GM18505 (cell line): ENCODE data around the gene TBX18.

Source experiments
- ATAC-seq: cut with Tn5 transposase; IDR thresholded peaks from one replicate; pipeline ENCODE4 v1.9.1; 2021; ENCODE audit not compliant: unreplicated experiment
- POLR2A ChIP-seq: IDR thresholded peaks from 4 replicates; pipeline ENCODE4 v1.6.1; 2011; ENCODE audit warnings: borderline replicate concordance; ENCODE audit not compliant: insufficient read depth, insufficient read length; ENCODE audit errors: extremely low read depth

The TBX18 gene

DNA sequence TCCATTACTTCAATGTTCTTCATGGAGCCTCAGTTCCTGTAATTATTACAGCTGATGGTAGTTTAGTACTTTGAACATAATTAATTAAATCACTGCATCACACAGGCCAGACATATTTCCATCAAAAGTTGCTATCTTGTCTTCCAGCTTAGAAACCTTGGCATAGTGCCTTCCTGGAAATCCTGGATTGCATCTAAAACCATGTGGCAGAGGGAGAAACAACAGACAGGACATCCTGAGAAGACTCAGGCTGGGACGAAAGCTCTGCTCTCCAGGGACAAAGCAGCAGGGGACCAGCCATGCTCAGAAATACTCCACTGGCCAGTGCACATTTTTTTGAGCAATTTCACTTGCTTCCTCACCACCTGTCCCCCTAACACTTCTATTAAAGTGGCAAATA, 55.3 kb downstream of the TBX18 start:
- no peak for ATAC-seq
- no peak for TF ChIP-seq POLR2A

DNA sequence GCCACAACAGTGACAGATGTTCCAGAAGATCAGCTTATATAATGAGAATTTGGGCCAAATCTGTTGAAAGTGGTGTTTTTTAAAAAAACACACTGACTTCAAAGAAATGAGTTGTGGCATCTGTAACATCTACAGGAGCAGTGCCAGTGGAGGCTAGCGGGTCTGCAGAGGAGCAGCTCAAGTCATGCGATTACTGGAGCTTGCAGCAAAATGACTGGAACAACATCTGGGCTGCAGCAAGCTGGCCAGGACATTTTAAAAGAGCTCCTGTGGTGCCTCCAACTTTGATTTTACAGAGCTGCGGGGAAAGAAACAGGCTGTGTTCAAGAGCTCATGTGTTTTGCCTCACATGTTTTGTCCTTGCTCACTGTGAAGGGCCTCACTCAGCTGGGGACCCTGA, 57.2 kb downstream of the TBX18 start:
- no peak for TF ChIP-seq POLR2A
- no peak for ATAC-seq

DNA sequence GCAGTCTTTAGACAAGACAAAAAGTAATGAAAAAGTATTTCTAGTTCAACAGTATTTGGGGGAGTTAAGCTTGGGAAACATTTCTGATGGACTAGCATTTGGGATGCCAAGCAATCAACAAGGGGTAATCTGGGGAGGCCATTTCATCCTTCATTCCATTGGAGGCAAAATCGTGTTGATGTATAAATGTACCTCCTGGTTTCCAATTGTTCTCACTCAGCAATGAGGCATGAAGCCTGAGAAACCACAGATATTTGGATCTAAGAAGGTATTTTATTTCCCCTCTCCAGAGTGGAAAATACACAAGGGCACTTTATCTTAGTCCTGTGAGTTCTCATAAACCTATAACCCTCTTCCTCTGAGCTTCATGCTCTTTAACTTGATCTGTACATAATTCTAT, 68.2 kb downstream of the TBX18 start:
- ATAC-seq: no peak
- TF ChIP-seq POLR2A: no peak

DNA sequence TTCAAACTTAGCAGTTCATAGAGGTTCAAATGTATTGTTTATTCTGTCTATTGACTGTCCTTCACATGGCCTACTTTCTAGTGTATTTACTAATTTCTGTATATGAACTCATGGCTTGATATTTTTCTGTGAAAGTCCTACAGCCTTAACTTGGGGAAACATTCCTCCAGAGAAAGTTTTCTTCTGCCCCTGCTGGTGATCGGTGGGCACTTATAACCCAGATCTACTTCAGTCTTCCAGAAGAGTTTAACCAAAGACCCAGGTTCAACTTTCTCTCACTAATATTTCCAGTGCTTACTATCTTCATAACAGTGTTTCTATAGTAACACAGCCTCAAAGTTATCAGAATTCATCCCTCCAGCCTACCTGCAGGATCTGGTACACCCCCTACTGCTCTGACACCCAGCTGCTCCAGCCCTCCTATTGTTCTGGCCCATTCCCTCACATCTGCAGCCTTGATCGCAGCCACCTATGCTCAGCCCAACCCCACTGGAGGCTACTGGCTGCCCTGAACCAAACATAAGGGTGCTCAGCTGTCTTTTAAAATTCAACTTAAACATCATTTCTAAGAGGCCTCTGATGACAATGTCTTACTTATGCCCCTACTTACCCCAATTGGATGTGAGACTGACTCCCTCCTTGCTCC, 72.3 kb downstream of the TBX18 start:
- no peak for ATAC-seq
- TF ChIP-seq POLR2A: no peak

DNA sequence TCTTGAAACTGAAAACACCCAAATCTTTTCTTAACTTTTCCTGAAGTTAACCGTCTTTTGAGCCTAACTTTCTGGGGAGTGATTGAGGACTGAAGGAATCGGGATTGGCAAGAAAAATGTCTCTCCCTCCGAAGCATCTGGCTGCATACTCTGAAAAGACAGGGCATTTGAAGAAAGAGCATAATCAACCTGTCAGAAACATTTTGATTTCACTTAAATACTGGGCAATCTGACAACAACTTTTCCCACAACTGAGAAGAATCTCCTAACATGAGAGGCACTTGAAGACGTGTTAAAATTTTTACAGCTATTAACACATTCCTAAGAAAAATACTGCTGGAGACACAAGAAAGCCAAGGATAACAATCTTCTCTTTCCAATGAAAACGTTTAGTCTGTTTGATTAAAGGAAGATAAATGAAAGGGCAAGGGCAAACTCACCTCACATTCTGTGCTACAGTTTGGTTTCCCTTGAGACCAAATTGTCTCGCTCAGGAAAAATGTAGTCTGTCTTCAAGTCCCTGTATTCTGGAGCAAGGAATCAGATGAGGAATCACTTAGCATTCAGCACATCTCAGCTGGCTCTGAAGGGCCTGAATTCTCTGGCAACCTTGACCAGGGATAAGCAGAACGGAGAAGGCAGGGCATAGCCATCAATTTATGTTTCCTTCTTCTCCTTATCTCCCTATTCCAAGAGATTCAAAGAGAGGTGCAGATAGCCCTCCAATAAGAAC, 76.1 kb downstream of the TBX18 start:
- no peak for TF ChIP-seq POLR2A
- ATAC-seq: no peak

DNA sequence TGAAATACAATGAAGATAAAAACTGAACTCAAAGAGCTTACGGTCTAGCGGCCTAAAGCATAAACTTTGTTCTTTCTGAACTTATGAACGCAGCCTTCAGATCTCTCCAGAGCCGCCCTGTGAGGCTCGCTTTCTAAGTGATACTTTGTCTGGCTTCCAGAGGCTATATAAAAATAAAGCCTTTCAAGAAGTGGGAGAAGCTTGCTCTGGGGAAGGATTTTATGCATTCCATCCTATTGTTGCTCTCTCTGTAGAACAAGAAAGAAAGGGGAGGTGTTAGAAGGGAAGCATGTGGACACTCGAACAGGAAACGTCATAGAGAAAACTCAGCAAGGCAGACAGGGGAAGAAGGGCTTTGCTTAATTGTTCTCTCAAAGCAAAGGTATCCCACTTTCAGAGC, 77.0 kb downstream of the TBX18 start:
- TF ChIP-seq POLR2A: no peak
- no peak for ATAC-seq

DNA sequence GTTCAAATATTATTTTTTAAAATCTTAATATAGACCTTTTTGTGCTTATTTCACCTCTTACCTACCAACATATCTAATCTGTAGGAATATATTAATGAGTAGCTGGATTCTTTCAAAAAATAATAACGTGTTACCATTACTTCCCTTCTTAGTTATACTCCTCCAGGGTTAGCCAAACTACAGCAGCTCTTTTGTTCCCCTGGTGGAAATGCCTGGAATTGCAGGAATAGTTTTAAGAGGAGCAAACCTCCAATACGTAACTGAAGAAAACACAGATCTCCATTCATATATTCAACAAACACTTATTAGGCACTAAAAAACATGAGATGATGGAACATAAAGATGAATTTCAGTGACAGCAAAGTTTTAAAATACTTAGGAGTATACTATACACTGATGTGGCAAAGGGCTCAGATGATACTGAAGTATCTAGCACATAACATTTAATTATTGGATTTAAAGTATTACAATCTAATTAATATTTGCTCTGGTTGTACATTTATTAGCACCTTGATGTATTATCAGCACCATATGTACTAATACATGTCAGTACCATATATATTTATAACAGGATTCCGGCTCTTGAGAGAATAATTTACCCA, 78.3 kb downstream of the TBX18 start:
- TF ChIP-seq POLR2A: no peak
- peak; percentile 71 for ATAC-seq

DNA sequence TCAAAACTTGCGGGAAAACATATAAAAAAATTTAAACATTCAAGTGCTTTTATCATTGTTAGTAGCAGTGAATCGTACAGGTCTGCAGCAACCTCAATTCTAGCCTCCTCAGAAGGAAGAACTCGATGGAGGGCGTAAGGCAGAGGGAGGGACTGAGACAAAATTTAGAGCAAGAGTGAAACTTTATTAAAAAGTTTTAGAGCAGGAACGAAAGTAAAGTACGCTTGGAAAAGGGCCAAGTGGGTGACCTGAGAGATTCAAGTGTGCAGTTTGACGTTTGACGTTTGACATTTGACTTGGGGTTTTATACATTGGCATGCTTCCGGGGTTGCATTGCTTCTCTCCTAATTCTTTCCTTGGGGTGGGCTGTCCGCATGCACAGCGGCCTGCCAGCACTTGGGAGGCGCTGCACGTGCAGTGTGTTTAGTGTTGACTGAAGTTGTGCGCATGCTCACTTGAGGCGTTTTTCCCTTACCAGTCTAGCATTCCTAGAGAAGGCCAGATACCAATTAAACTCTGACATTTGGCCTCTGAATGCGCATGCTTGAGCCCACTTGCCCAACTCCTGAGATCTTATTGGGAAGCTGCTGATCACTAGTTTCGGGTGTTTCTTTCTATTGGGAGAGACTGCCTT, 82.6 kb downstream of the TBX18 start:
- ATAC-seq: no peak
- no peak for TF ChIP-seq POLR2A

DNA sequence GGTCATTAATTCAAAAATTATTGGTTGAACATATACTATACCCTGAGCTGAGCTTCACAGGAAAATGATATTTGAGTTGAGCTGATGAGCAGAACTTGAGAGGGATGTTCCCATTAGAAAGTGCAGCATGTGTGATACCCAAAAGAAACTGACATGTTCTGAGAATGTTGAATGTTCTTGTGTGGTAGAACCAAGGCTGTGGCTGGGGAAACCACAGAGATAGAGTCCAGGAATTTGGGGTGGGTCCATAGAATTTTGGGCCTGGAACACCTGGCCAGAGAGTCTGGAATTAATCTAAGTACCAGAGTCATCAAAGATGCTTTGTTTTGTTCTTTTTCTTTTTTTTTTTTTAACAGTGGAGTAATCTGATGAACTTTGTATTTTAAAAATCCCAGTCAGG, 88.7 kb downstream of the TBX18 start:
- TF ChIP-seq POLR2A: no peak
- ATAC-seq: no peak

DNA sequence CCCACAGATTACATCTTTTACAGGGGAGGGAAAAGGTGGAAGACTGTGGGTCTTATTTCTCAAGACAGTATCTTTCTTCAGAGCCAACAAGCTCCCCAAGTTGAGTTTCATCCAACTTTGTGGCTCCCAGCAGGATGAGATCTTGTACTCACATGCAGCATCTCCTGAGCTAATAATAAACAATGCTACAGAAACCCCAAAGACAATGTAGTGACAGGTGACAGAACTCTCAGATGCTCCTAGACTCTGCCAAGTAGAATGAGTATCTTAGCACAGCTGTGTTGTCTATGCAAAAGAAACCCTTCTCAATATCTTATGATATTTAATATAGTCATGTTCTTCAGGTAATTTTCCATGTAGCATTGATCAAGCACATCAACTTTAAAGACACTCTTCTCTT, 90.0 kb downstream of the TBX18 start:
- no peak for ATAC-seq
- TF ChIP-seq POLR2A: no peak

DNA sequence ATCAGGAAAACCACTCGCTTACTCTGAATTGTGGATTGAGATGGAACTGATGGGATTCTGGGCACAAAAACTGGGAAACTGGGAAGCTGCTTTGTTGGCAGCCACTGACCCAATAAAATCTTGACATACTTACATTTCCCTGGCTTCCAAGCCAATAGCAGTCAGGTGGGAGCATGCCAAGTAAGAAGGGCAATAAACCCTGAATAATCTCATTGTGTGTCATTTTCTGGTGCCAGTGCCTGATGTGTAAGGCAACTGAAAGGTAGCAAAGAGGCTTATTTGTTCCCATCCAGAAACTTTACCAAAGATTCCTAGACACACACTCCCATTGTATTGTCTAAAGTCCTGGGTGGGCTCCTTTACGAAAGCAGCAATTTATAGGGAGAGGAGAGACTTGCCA, 93.2 kb downstream of the TBX18 start:
- ATAC-seq: no peak
- TF ChIP-seq POLR2A: no peak

DNA sequence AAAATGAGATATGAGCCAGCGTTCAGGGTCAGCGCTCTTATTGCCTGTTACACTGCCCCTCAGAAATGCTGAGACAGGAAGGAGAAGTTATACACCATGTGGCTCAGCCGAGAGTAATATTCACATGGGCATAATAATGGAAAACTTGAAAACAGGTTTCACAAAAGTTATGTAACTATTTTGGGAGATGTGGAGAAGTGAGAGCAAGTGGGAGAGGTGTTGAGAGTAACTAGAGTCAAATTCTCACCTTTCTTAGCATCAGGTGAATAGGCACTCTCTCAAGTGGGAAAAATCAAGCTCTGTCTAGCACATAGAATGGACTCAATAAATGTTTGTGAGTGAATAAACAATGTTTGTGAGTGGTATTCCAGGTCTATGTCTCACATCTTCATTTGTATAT, 94.5 kb downstream of the TBX18 start:
- no peak for TF ChIP-seq POLR2A
- ATAC-seq: no peak

DNA sequence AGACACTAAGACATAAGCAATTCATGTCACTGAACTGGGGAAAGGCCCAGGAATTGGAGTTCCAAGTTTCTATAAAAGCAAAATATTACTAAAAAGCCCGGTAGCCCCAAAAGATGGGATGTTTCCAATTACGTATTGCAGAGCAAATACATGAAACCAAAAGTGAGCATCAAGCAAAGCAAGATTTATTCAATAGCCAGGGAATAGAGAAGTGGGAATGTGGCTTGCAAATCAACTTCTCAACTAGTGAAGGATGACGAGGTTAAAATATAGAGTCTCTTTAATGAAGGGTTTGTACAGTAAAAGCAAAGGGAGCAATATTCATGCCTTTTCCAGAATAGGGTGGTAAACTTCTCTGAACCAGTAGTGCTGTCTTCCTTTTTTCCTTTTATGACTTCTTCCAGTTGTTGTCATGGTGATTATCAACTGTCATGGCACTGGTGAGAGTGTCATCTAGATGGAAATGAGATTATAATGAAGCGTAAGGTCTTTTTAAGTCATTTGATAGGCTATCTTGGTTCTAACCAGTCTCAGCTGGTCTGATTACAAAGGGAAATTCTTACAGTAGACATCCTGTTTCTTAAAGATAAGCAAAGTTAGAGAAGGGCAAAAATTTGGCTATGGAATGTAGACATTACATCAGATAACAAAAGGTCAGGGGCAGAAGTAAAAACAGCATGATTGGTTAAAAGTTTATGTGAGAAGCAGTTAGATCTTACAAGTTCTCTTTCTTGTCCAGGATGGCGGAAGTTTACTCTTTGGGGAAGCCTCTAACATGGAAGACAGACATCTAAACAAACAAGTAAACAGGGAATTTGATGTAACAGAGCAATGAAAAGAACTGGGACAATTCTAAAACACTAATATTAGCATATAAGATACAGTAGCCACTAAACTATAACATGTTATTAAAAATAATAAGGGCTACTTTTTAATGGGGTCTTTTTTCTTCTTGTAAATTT, 96.9 kb downstream of the TBX18 start:
- no peak for ATAC-seq

More for the DNA sequence above, 96.9 kb downstream of the TBX18 start:
- TF ChIP-seq POLR2A: no peak
